NCI-H1417 (cell line): ENCODE data around the gene SCEL.

Experiments used
- DNase-seq, 3 experiments: peaks; one replicate each; lab custom pipeline; 2025; lab: John Stamatoyannopoulos, UW

SCEL gene

GRCh38 chr13:77521595-77522367, 13.7 kb upstream of the SCEL start:
- no peak for DNase-seq

GRCh38 chr13:77522444-77522843, 13.1 kb upstream of the SCEL start:
- DNase-seq = no peak

- no peak for DNase-seq
Observed at GRCh38 chr13:77523386-77523785, 12.1 kb upstream of the SCEL start.

- peak in 1 of 3 experiments; percentile 25 for DNase-seq
Observed at GRCh38 chr13:77523834-77524728, 11.4 kb upstream of the SCEL start.

GRCh38 chr13:77528414-77528813, 7.1 kb upstream of the SCEL start:
- DNase-seq = no peak

GRCh38 chr13:77528834-77529500, 6.5 kb upstream of the SCEL start:
- DNase-seq = no peak

- DNase-seq = no peak
Observed at GRCh38 chr13:77529501-77529840, 6.0 kb upstream of the SCEL start.

GRCh38 chr13:77530875-77531274, 4.6 kb upstream of the SCEL start:
- DNase-seq = no peak

GRCh38 chr13:77532983-77533382, 2.5 kb upstream of the SCEL start:
- DNase-seq = no peak

GRCh38 chr13:77533875-77534788, 1.4 kb upstream of the SCEL start:
- no peak for DNase-seq

GRCh38 chr13:77536358-77536757, 852 bp downstream of the SCEL start:
- peak in 1 of 3 experiments; percentile 58 for DNase-seq

GRCh38 chr13:77537289-77537919, 1.9 kb downstream of the SCEL start:
- DNase-seq = no peak

- DNase-seq = no peak
Observed at GRCh38 chr13:77543711-77544110, 8.2 kb downstream of the SCEL start.

GRCh38 chr13:77544355-77544754, 8.8 kb downstream of the SCEL start:
- no peak for DNase-seq

- DNase-seq = no peak
Observed at GRCh38 chr13:77544758-77545338, 9.3 kb downstream of the SCEL start.

GRCh38 chr13:77545626-77546412, 10.3 kb downstream of the SCEL start:
- DNase-seq = peak; percentile 8 to 54 (median 41)

- no peak for DNase-seq
Observed at GRCh38 chr13:77548095-77548494, 12.6 kb downstream of the SCEL start.

- DNase-seq = no peak
Observed at GRCh38 chr13:77548594-77548993, 13.1 kb downstream of the SCEL start.

GRCh38 chr13:77554069-77554468, 18.6 kb downstream of the SCEL start:
- DNase-seq = no peak

GRCh38 chr13:77555246-77555645, 19.7 kb downstream of the SCEL start:
- DNase-seq = no peak
